Activated T-cell treated with anti-CD3 and anti-CD28 coated beads, Interleukin-2, amount 50 U/mL, for 48 hours (primary cell): Measurements from ENCODE around the gene KBTBD12.

ENCODE experiments used
- DNase-seq, 2 experiments: peaks; one replicate each; pipeline ENCODE4 v3.0.0-alpha.2; 2020

The KBTBD12 gene

GRCh38 chr3:128036119-128036518 is 121.1 kb downstream of the KBTBD12 start:
- no peak for DNase-seq
